SU-DHL-6 (cell line): ENCODE data around the gene ARL4A.
"Not testable (repeated sequence)": the region's sequence is repeated elsewhere in the genome, so short reads cannot be mapped to it uniquely, and the experiment has no call there.

Source experiments
- H2AFZ ChIP-seq: fragments of 200-600 bp; sonication (generic); 2 replicates; pipeline ENCODE4 v1.6.1; 2014; ENCODE audit warnings: low read depth, mild to moderate bottlenecking, moderate library complexity, mixed read lengths, antibody characterized with exemption, low read length; ENCODE audit not compliant: severe bottlenecking
- H3F3A ChIP-seq: fragments of 200-600 bp; shearing (Covaris generic); 2 replicates; pipeline ENCODE4 v1.6.0; 2016; ENCODE audit warnings: antibody characterized with exemption, mild to moderate bottlenecking; ENCODE audit not compliant: insufficient read depth
- H3K27ac ChIP-seq: fragments of 200-600 bp; sonication (generic); 2 replicates; pipeline ENCODE4 v1.5.1; 2016; ENCODE audit warnings: low read depth, mild to moderate bottlenecking, low read length, moderate library complexity, mixed read lengths
- H3K27me3 ChIP-seq: fragments of 200-600 bp; sonication (generic), shearing (Covaris generic); 2 replicates; pipeline ENCODE4 v1.6.0; 2014; ENCODE audit warnings: mild to moderate bottlenecking, low read length
- H3K36me3 ChIP-seq: fragments of 200-600 bp; sonication (generic); 2 replicates; pipeline ENCODE4 v1.6.1; 2014; ENCODE audit warnings: mild to moderate bottlenecking, low read length, mixed read lengths
- H3K4me2 ChIP-seq: fragments of 300-600, 200-600 bp; shearing (Covaris generic), sonication (generic); 2 replicates; pipeline ENCODE4 v1.6.0; 2014; ENCODE audit warnings: low read length, low read depth, mild to moderate bottlenecking; ENCODE audit not compliant: poor library complexity, severe bottlenecking
- H3K4me3 ChIP-seq: fragments of 200-600 bp; sonication (generic); 2 replicates; pipeline ENCODE4 v1.5.1; 2014; ENCODE audit warnings: antibody characterized with exemption, low read length, mild to moderate bottlenecking, mixed read lengths; ENCODE audit not compliant: insufficient read depth, poor library complexity, severe bottlenecking
- H3K79me2 ChIP-seq: fragments of 200-600 bp; sonication (generic); 2 replicates; pipeline ENCODE4 v1.6.1; 2014; ENCODE audit warnings: mild to moderate bottlenecking, low read length, moderate library complexity; ENCODE audit not compliant: insufficient read depth
- H3K9ac ChIP-seq: fragments of 200-600 bp; sonication (generic); 2 replicates; pipeline ENCODE4 v1.7.0; 2014; ENCODE audit warnings: mild to moderate bottlenecking, low read length
- H3K9me2 ChIP-seq: fragments of 200-600 bp; sonication (generic); replicated peaks from 2 replicates; pipeline ENCODE4 v1.6.1; 2014; ENCODE audit warnings: low read length; ENCODE audit not compliant: insufficient read depth
- H3K9me3 ChIP-seq: fragments of 200-600 bp; sonication (generic); 2 replicates; pipeline ENCODE4 v1.6.1; 2014; ENCODE audit warnings: low read length, mixed read lengths; ENCODE audit not compliant: insufficient read depth
- H4K20me1 ChIP-seq: fragments of 200-600 bp; sonication (generic); 2 replicates; pipeline ENCODE4 v1.6.1; 2014; ENCODE audit warnings: low read depth, mild to moderate bottlenecking, antibody characterized with exemption, low read length, moderate library complexity, mixed read lengths
- CTCF ChIP-seq: fragments of 200-600 bp; sonication (generic); IDR thresholded peaks from one replicate; pipeline ENCODE4 v1.5.1; 2017; ENCODE audit warnings: antibody characterized with exemption, mild to moderate bottlenecking, low read length, moderate library complexity; ENCODE audit not compliant: insufficient read depth, poor library complexity, severe bottlenecking
- EZH2phosphoT487 ChIP-seq: fragments of 200-600 bp; sonication (generic), shearing (Covaris generic); conservative IDR thresholded peaks from 2 replicates; pipeline ENCODE4 v1.6.1; 2018; ENCODE audit warnings: mild to moderate bottlenecking, antibody characterized with exemption, low read length, moderate library complexity, mixed read lengths

ARL4A gene

GRCh38 chr7:12643001-12643643, 44.3 kb upstream of the ARL4A start:
- H3K9me2 ChIP-seq = no peaks in the 10 kb centered on the region
- H3K4me3 ChIP-seq = no peak overlapping the region
- H3K27ac ChIP-seq = no peak overlapping the region
- no peaks in the 10 kb centered on the region for H3K9me3 ChIP-seq
- no peaks in the 10 kb centered on the region for H4K20me1 ChIP-seq
- TF ChIP-seq EZH2phosphoT487 (no peak), CTCF (no peak)
- H3K9ac ChIP-seq = no peak overlapping the region
- H3F3A ChIP-seq = no peaks in the 10 kb centered on the region
- H3K4me2 ChIP-seq = no peak overlapping the region
- H2AFZ ChIP-seq = no peak overlapping the region
- no peaks in the 10 kb centered on the region for H3K27me3 ChIP-seq
- no peaks in the 10 kb centered on the region for H3K36me3 ChIP-seq
- no peaks in the 10 kb centered on the region for H3K79me2 ChIP-seq

- Histone ChIP-seq H3K27me3 (no peaks in the 10 kb centered on the region), H3K4me3 (no peak overlapping the region), H3K36me3 (no peaks in the 10 kb centered on the region), H3K79me2 (no peaks in the 10 kb centered on the region), H3K9me3 (no peaks in the 10 kb centered on the region), H3K9me2 (no peaks in the 10 kb centered on the region), H2AFZ (no peak overlapping the region), H3K4me2 (no peak overlapping the region), H3F3A (no peaks in the 10 kb centered on the region), H4K20me1 (no peaks in the 10 kb centered on the region), H3K27ac (no peak overlapping the region), H3K9ac (no peak overlapping the region)
- TF ChIP-seq EZH2phosphoT487 = no peak
- TF ChIP-seq CTCF = no peak
Measured at GRCh38 chr7:12643644-12644043, 43.8 kb upstream of the ARL4A start.

DNA sequence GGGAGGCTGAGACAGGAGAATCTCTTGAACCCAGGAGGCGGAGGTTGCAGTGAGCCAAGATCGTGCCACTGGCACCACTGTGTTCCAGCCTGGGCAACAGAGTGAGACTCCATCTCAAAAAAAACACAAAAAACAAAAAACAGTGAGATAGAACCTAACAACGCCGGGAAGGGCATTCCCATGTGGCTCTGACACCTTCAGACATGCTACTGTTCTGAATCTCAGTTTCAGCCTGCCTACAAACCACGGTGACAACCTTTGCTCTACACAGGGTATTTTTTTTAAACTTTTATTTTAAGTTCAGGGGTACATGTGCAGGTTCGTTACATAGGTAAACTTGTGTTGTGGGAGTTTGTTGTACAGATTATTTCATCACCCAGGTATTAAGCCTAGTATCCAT, 42.2 kb upstream of the ARL4A start:
- not testable (repeated sequence) for H3K27me3 ChIP-seq, H3K27ac ChIP-seq, H2AFZ ChIP-seq, H3K4me3 ChIP-seq, H3F3A ChIP-seq, H4K20me1 ChIP-seq, H3K36me3 ChIP-seq, H3K9ac ChIP-seq, H3K9me2 ChIP-seq, H3K4me2 ChIP-seq, H3K79me2 ChIP-seq, H3K9me3 ChIP-seq

GRCh38 chr7:12646139-12646538, 41.3 kb upstream of the ARL4A start:
- TF ChIP-seq CTCF (no peak), EZH2phosphoT487 (no peak)
- Histone ChIP-seq H3K4me3 (no peak overlapping the region), H3K9me3 (no peaks in the 10 kb centered on the region), H4K20me1 (no peaks in the 10 kb centered on the region), H3K4me2 (no peak overlapping the region), H3K9me2 (no peaks in the 10 kb centered on the region), H3K36me3 (no peaks in the 10 kb centered on the region), H3K27me3 (no peaks in the 10 kb centered on the region), H3K27ac (no peak overlapping the region), H3K9ac (no peak overlapping the region), H2AFZ (no peak overlapping the region), H3K79me2 (no peaks in the 10 kb centered on the region), H3F3A (no peaks in the 10 kb centered on the region)
